ENCODE results near the gene SLC51A.
"Not testable (repeated sequence)": the region's sequence is repeated elsewhere in the genome, so short reads cannot be mapped to it uniquely, and the experiment has no call there.

SLC51A gene

DNA sequence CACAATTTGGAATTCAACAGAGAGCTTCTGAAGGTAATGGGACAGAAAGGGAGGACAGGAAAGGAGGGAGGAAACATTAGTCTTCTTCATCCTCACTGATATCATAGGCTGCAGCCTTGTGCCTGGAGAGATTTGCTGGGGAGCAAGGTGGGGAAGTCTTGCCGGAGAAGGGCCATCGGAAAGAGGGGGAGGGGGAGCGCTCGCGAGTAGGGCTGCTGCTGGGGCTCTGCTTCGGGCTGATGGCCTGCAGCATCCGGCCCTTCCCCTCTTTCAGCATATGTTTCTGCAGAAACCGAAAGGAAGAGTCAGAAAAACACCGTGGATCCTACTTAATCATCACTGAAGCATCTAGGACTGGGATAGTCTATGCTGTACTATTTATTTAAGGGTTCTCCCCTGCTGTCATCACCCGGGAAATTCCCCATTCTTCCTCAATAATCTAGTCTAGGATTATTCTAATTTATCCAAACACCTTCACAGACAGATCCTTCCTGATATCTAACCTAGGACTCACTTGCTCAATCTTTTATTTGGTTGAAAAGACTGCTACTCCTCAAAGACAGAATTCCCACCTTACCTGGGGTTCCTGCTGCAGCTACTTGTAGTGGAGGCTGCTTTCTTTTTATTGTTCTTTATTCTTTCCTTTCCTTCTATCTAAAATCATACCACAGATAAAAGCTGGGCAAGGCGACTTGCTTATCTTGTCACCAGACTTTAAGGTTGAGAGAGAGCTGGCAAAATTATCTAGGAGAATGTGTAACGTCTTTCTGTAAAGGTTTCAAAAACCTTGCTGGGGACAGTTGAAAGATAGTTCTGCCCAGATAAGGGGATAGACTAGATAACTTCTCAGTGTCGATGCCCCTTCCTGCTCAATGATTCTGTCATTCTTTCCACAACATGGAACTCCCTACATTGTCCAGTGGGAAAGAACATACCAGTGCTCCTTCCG is 22.6 kb downstream of the SLC51A start:
- no peak for DNase-seq (ENCODE audit: low read depth in 2 of 2)

DNA sequence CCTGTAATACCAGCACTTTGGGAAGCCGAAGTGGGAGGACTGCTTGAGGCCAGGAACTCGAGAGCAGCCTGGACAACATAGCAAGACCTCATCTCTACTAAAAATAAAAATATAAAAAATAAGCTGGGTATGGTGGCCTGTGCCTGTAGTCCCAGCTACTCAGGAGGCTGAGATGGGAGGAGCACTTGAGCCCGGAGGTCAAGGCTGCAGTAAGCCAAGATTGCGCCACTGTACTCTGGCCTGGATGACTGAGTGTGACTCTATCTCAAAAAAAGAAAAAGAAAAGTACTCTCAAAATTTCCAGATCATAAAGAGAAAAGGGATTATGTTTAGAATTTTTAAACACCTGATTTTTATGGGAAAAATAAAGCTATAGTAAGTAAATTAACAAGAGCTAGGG is 24.1 kb downstream of the SLC51A start:
- DNase-seq (ENCODE audit: low read depth in 2 of 2): no peak

DNA sequence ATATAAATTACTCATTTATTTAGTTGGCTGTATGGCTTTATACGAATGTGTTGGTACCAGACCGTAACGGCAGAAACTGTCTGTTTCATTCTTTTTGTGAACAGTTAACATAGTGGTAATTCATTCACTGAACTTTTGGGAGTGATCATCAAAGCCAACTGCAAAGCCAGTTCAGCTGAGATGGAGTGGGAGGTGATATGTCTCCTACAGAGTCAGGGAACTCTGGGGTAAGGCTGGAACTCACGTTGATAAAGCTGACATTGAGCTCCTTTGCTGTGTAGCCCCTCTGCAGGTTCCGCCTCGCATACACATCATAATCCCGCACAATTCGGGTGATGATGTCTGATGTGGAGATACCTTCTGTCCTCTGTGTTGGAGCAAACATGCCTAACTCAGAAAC is 25.4 kb downstream of the SLC51A start:
- DNase-seq (ENCODE audit: low read depth in 2 of 2): no peak

DNA sequence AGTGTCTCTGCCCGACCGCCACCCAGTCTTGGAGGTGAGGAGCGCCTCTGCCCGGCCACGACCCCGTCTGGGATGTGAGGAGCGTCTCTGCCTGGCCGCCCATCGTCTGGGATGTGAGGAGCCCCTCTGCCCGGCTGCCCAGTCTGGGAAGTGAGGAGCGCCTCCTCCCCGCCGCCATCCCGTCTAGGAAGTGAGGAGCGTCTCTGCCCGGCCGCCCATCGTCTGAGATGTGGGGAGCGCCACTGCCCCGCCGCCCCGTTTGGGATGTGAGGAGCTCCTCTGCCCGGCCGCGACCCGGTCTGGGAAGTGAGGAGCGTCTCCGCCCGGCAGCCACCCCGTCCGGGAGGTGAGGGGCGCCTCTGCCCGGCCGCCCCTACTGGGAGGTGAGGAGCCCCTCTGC is 27.8 kb downstream of the SLC51A start:
- DNase-seq (ENCODE audit: low read depth in 2 of 2): not testable (repeated sequence)

DNA sequence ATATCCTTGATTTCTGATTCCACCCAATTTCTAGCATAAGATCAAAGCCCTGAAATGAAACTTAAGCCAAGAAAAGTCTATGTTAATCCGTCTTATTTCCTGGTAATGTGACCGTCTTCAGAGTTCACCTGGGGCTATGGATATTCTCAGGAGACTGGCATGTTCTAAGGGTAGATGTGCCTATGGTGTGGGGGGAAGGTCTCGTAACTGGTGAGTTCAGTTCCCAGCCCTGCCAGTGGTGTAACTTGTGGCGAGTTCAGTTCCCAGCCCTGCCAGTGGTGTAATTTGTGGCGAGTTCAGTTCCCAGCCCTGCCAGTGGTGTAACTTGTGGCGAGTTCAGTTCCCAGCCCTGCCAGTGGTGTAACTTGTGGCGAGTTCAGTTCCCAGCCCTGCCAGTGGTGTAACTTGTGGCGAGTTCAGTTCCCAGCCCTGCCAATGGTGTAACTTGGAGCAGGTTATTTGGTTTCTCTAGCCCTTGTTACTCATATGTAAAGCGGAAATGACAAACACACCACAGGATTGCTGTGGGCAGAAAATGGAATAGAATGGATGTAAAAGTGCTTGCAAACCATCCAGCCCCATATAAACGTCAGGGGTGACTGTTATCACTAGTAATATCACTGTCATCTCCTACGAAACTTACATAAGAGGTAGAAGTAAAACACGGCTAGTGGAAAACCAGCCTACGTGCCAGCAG is 30.4 kb downstream of the SLC51A start:
- peak; percentile 14 for DNase-seq (ENCODE audit: low read depth in 2 of 2)

DNA sequence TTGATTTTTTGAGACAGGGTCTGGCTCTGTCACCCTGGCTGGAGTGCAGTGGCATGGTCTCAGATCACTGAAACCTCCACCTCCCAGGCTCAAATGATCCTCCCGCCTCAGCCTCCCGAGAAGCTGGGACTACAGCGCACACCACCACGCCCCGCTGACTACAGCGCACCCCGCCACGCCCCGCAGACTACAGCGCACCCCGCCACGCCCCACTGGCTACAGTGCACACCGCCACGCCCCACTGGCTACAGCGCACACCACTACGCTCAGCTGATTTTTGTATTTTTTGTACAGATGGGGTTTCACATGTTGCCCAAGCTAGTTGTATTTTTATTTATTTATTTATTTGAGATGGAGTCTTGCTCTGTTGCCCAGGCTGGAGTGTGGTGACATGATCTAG is 35.6 kb downstream of the SLC51A start:
- no peak for DNase-seq (ENCODE audit: low read depth in 2 of 2)

DNA sequence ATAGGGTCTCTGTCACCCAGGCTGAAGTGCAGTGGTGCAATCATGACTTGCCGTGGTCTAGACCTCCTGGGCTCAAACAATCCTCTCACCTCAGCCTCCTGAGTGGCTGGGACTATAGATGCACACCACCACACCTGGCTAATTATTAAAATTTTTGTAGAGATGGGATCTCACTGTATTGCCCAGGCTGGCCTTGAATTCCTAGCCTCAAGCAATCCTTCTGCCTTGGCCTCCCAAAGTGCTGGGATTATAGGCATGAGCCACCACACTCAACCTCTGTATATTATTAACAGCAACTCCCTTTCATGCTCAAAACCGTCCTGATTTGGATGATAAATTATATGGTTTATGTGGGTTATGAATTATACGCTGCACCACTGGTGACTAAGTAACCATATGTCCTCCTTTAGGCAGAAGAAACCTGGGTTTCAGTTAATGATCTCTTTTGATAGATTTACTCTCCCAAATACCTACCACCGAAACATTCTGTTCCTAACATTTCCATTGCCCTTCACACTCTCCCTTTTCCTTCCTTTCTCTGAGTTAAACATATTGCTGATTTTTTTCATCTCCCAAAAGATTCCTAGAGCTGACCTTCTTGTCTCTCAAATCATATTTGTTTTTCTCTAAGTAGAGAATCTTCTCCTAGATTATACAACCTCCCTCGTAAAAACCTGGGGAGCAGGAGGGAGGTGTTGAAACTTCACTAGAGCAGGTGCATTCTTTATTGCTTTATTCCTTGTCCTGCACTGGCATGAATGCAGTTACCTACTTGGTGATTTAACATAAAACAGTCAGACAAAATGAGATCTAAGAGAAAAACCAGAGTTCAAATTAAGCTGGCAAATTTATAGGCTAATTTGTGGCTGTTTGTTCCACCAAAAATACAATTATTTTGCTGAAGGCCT is 38.3 kb downstream of the SLC51A start:
- DNase-seq (ENCODE audit: low read depth in 2 of 2): no peak

DNA sequence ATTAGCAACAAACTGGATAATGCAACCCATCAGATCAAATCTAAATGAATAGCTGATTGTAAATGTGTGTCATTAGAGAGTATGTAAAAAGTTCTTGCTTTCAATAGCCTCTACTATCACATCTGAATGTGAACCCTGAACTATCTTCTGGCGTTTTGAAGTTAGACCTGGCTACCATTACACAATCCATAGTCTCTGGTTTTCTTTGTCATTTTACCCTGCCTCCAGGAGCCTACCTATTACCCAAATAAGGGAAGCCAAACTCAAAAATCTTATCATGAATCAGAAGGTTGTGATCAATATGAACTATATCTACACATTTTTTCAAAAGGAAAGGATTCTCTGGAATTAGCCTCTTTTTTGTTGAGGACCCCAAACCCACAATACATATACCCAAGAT is 39.4 kb downstream of the SLC51A start:
- DNase-seq (ENCODE audit: low read depth in 2 of 2): no peak

DNA sequence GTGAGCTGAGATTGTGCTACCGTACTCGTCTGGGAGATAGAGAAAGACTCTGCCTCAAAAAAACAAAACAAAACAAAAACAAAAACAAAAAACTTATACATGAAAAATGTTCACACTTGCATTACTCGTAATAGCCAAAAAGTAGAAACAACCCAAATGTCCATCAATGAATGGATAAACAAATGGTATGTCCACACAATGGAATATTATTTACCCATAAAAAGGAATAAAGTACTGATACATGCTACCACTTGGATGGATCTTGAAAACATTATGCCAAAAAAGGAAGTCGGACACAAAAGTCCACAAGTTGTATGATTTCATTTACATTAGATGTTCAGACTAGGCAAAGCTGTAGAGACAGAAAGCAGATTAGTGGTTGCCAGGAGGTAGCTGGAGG is 44.5 kb downstream of the SLC51A start:
- DNase-seq (ENCODE audit: low read depth in 2 of 2): no peak

DNA sequence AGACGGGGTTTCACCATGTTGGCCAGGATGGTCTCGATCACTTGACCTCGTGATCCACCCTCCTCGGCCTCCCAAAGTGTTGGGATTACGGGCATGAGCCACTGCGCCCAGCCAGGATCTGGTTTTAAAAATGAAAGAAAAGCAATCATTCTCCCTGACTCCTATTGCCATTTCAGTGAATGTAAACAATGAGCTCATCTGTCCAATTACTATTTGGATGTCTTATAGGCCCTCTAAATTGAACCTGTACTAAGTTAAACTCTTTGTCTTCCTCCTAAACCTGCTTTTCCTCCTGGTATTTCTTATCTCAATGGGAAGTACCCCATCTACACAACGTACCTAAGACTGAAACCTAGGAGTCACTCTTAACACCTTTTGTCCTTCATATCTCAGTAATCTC is 47.5 kb downstream of the SLC51A start:
- no peak for DNase-seq (ENCODE audit: low read depth in 2 of 2)

DNA sequence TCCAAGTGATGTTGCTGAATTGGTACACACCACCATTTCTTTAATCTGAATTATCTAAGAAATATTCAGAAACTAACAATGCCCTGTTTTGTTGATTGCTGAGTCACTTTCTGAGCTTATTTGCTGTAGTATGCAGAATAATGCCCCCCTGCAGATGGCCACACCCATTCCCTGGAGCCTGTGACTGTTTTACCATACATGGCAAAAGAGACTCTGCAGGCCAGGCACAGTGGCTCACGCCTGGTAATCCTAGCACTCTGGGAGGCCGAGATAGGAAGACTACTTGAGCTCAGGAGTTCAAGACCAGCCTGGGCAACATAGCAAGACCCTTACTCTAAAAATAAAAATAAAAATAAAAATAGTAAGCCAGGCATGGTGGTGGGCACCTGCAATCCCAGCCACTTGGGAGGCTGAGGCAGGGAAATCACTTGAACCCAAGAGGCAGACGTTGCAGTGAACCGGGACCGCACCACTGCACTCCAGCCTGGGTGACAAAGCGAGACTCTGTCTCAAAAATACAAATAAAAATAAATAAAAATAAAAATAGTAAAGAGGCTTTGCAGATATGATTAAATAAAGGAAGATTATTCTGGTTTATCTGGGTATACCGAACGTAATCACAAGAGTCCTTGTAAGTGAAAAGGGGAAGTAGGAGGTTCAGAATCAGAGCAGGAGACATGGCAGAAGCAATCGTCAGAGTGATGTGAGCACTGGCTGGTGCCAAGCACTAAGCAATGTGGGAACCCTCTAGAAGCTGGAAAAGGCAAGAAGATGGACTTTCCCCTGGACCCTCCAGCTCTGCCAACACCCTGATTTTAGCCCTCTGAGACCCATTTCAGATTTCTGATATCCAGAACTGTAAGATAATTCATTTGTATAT is 52.2 kb downstream of the SLC51A start:
- DNase-seq (ENCODE audit: low read depth in 2 of 2): peak in 1 of 2 experiments; percentile 30

DNA sequence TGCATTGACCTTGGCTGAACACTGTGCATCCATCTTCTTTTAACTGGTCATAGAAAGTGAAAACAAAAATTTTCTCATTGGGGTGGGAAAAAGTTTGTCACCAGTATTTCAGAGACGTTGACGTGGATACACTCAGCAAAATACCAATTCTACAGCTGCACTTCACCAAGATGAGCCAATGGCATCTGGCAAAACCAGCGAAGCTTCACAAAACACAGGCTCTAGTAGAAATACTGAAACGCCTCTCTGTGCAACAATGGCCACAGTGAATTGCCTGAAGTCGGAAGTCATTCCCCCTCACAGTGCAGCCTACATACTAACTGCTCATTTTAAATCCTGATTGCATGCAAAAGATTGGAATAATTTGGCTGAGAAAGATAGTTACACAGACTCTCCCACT is 54.2 kb downstream of the SLC51A start:
- DNase-seq (ENCODE audit: low read depth in 2 of 2): no peak

DNA sequence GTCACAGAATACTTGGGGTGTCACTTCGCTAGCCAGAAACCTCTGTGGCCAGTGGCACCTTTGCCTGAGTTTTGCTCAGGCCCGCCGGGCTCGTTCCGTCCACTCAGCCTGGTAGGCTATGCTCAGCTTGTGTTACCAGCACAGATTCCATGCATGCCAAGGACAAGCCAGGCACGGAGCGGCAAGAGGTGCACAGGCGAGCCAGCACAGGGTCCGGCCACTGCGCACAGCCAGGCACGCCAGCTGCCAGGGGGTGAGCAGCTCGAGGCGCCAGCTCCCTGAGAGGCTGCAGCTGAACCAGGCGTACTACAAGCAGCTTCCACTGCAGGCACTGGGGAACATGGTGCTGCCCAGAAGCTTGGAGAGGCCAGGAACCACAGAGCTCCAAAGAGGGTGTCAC is 56.5 kb downstream of the SLC51A start:
- DNase-seq (ENCODE audit: low read depth in 2 of 2): no peak

DNA sequence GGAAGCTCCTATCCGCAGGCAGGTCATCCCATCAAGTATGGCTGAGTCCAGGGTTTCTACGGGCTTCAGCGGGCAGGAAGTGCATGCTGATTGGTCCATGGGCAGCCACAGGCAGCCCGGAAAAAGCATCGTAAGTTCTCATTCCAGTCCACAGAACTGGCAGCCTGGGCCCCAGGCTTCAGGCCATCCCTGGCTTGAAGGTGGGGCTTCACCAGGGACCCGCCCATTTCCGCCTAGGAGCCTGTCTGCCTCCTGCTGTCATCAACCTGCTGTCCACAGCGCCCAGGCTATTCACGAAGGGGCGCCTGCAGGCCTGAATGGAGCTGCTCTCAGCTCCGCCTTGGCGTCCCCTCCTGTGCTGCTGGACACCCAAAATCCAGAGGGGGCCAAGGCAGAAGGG is 57.3 kb downstream of the SLC51A start:
- DNase-seq (ENCODE audit: low read depth in 2 of 2): no peak

DNA sequence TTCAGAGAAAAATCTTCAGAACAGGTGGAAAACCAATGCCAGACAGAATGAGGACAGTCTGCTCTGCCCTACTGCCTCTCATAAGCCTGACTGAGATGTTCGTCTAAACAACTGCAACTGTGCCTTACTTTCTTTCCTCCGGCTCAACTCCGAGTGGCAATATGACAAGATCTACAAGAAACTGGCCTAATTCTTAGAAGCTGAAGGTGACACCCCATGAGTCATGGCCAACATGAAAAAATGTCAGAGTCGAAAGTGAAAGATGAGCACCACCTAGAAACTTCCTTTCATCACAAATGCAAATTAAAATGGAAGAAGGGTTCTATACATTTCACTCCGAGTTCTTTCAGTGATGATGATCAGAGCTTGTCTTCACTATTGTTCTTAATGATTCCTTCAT is 58.3 kb downstream of the SLC51A start:
- DNase-seq (ENCODE audit: low read depth in 2 of 2): no peak

DNA sequence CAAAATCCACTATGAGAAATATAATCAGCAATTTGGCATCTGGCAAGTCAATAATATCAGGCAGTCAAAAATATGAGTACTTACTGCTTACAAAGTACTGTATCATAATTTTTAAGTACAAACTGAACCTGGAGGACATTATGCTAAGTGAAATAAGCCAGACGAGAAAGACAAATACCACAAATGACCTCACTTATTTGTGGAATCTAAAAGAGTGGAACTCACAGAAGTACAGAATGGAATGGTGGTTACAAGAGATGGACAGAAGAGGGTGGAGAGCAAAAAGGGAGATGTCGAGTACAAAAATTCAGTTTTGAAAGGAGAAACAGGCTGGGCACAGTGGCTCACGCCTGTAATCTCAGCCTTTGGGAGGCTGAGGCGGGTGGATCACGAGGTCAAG is 58.8 kb downstream of the SLC51A start:
- DNase-seq (ENCODE audit: low read depth in 2 of 2): no peak

DNA sequence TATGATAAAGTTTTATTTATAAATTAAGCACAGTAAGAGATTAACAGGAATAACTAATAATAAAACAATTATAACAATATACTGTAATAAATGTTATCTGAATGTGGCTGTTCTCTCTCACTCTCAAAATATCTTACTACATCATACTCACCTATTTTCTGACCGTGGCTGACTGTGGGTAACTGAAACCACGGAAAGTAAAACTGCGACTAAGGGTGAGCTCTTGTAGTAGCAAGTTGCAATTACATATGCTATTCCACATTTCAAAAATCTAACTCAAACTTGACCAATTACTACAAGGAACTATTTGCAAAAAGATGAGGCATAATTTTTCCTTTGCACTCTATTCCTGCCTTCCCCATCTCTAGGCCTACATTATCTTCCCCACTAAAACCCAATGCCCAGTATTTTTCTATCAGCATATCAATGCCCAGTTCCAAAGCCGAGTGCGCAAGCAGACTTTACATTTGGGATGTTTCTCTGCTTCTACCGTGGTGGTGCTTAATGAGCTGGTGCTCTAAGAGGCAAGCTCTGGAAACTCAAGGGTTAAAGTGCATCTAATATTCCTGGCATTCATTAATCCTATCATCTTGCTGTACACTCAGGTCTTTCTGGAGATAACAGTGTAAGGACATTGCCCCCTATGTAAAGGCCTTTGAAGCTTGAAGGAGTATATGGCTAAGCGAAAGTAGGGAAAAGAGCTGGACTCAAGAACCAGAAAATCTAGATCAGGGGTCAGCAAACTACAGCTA is 64.5 kb downstream of the SLC51A start:
- no peak for DNase-seq (ENCODE audit: low read depth in 2 of 2)

DNA sequence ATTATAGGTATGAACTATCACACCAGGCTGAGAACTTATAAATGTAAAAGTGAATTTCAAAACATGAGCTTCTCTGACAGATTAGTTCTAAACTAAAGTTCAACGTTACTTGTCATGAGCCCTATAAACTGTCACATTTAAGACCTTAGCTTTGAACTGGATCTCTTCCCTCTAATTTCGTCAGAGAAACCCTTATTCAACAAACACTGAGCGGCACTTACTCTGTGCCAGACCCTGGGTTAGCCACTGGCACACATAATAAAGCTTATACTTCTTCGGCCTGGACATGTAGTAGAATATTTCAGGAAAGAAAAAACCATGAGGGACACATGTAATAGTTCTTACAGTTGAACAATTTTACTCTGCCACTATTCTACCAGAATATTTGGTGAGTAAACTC is 65.6 kb downstream of the SLC51A start:
- DNase-seq (ENCODE audit: low read depth in 2 of 2): no peak
